Aorta (tissue), 5 donors: Measurements from ENCODE around the gene WWOX. TPM values are rescaled to one million over a fixed set of nuclear protein-coding genes. Genes with fewer than 3 reads are reported as not detected.

Experiments used
- ATAC-seq: fragments of 200-7000 bp; cut with Tn5 transposase; one replicate; pipeline ENCODE4 v1.9.1; 2022; ENCODE audit warnings: moderate library complexity; ENCODE audit not compliant: low FRiP score
- DNase-seq, 2 donors: peaks; one replicate each; pipeline ENCODE4 v3.0.0-alpha.2; 2020
- H3K27ac ChIP-seq, 2 donors: one replicate each; pipeline ENCODE4 v1.5.1; 2013; ENCODE audit warnings: low read length in 2 of 2, mild to moderate bottlenecking in 2 of 2, moderate library complexity in 2 of 2, control low read depth in 1 of 2, inconsistent platforms in 1 of 2, low read depth in 1 of 2
- H3K27me3 ChIP-seq, 2 donors: one replicate each; pipeline ENCODE4 v1.6.1; 2013; ENCODE audit warnings: control low read depth in 1 of 2, low read length in 1 of 2, mild to moderate bottlenecking in 1 of 2, moderate library complexity in 1 of 2; ENCODE audit not compliant: insufficient read depth in 2 of 2, control insufficient read depth in 1 of 2
- H3K36me3 ChIP-seq, 2 donors: one replicate each; pipeline ENCODE4 v1.6.1; 2013; ENCODE audit warnings: control low read depth in 1 of 2, low read length in 1 of 2, mild to moderate bottlenecking in 1 of 2; ENCODE audit not compliant: insufficient read depth in 2 of 2, control insufficient read depth in 1 of 2
- H3K4me1 ChIP-seq, 2 donors: one replicate each; pipeline ENCODE4 v1.6.1; 2013; ENCODE audit warnings: low read length in 2 of 2, control low read depth in 1 of 2, mild to moderate bottlenecking in 1 of 2, moderate library complexity in 1 of 2; ENCODE audit not compliant: insufficient read depth in 2 of 2, control insufficient read depth in 1 of 2
- H3K4me3 ChIP-seq, 2 donors: one replicate each; pipeline ENCODE4 v1.5.1; 2013; ENCODE audit warnings: low read length in 2 of 2, control low read depth in 1 of 2, mild to moderate bottlenecking in 1 of 2
- H3K9me3 ChIP-seq: one replicate; pipeline ENCODE4 v1.6.1; 2013; ENCODE audit warnings: mild to moderate bottlenecking, low read length; ENCODE audit not compliant: control insufficient read depth
- WGBS, 2 donors: extraction: QIAGEN DNeasy Blood & Tissue Kit; methylation state at CpG; one replicate each; pipeline ENCODE4 v1.1.7; 2013; 5-methylcytosine and 5-hydroxymethylcytosine counted together
- intact Hi-C, 2 donors: fragments of 100-400 bp; cut with DNase I; formaldehyde crosslinking; loops; one replicate each; pipeline versions ENCODE4 v1.14.2 to v1.15.0; 2022
- polyA plus RNA-seq, 2 donors: library from polyadenylated mRNA; stranded (reverse); fragments of 200-250 nt; gene quantifications; one replicate each; pipeline ENCODE4 v1.2.3, GENCODE V29; 2013
- total RNA-seq, 2 donors: library from RNA; stranded (reverse); fragmentation: NEBNext Ultra II Directional; extraction: Animal tissue kit (Norgen Biotek cat#: 25700); gene quantifications; one replicate each; pipeline ENCODE4 v1.2.1, GENCODE V29; 2021
- donor health status: healthy with polysubstance abuse.
- donor health status: Bipolar disorder and iron deficiency.
- donor health status: DM: no; HTN: no; CAD: no.
- donor health status: DM: no; HTN: no; CAD: no.
- donor health status: DM: yes; HTN: yes; CAD: no.

WWOX gene
- total and polyA plus RNA-seq, 4 donors, result 11.2 to 30.9 (median 14.6) TPM

- Histone ChIP-seq H3K27ac (no peak overlapping the region), H3K4me1 (no peaks in the 10 kb centered on the region), H3K36me3 (peaks cover 0 to 2% of the 10 kb centered on the region in 2 donors), H3K9me3 (peaks cover 2% of the 10 kb centered on the region), H3K27me3 (no peaks in the 10 kb centered on the region), H3K4me3 (no peak overlapping the region)
- ATAC-seq, result no peak
- DNase-seq, result no peak
- intact Hi-C loops, result no loop called here
- WGBS, 2 donors, result 39 to 46% methylated on average over 3 of the region's 3 CpGs
Observed at GRCh38 chr16:78920621-78921020, 821.2 kb downstream of the WWOX start.

- no peak overlapping the region for H3K4me3 ChIP-seq
- peak in 1 of 2 donors; percentile 59 for DNase-seq
- 58 to 59% methylated on average over 8 of the region's 8 CpGs for WGBS, 2 donors
- no peaks in the 10 kb centered on the region for H3K4me1 ChIP-seq
- intact Hi-C loops, result no loop called here
- peaks cover 0 to 2% of the 10 kb centered on the region in 2 donors for H3K36me3 ChIP-seq
- ATAC-seq, result no peak
- no peaks in the 10 kb centered on the region for H3K27me3 ChIP-seq
- peaks cover 2% of the 10 kb centered on the region for H3K9me3 ChIP-seq
- H3K27ac ChIP-seq, result no peak overlapping the region
Observed at GRCh38 chr16:78925083-78925767, 825.8 kb downstream of the WWOX start.

GRCh38 chr16:78926723-78927210, 827.3 kb downstream of the WWOX start:
- ATAC-seq (no peak), DNase-seq (no peak)
- no peaks in the 10 kb centered on the region for H3K27me3 ChIP-seq
- intact Hi-C loops, result no loop called here
- no peaks in the 10 kb centered on the region for H3K9me3 ChIP-seq
- H3K27ac ChIP-seq, result no peak overlapping the region
- 91 to 95% methylated on average over 5 of the region's 5 CpGs for WGBS, 2 donors
- no peak overlapping the region for H3K4me3 ChIP-seq
- peaks cover 0 to 2% of the 10 kb centered on the region in 2 donors for H3K36me3 ChIP-seq
- no peaks in the 10 kb centered on the region for H3K4me1 ChIP-seq

GRCh38 chr16:78927766-78928165, 828.3 kb downstream of the WWOX start:
- H3K4me3 ChIP-seq, result no peak overlapping the region

DNA sequence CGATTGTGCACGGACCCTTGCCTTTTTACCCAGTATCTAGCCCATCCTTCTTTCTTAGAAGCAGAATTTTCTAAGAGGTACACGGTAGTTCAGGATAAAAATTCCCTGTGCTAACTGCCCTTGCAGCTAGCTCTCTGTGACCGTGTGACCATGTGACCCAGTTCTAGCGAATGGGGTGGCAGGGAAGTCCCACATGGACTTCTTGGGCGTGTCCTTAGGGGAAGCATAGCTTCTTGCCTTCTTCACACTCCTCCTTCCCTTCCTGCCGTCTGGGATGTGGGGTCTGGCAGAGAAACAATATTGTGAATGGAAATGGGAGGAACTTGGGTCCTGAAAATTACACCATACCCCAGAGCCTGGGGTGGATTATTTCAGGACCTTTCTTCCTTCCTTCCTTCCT, 830.4 kb downstream of the WWOX start:
- H3K27me3 ChIP-seq, result no peaks in the 10 kb centered on the region
- 56 to 65% methylated on average over 7 of the region's 7 CpGs for WGBS, 2 donors
- no peaks in the 10 kb centered on the region for H3K36me3 ChIP-seq
- no peaks in the 10 kb centered on the region for H3K9me3 ChIP-seq
- no peak overlapping the region for H3K4me3 ChIP-seq
- ATAC-seq, result no peak
- DNase-seq, result no peak
- no peaks in the 10 kb centered on the region for H3K4me1 ChIP-seq
- no peak overlapping the region for H3K27ac ChIP-seq
- intact Hi-C loops, result no loop called here

More at GRCh38 chr16:78927766-78928165, 828.3 kb downstream of the WWOX start:
- intact Hi-C loops, result no loop called here
- H3K4me1 ChIP-seq, result no peaks in the 10 kb centered on the region
- DNase-seq (no peak), ATAC-seq (no peak)
- no peaks in the 10 kb centered on the region for H3K9me3 ChIP-seq
- no peaks in the 10 kb centered on the region for H3K36me3 ChIP-seq
- H3K27me3 ChIP-seq, result no peaks in the 10 kb centered on the region
- 58 to 70% methylated on average over 4 of the region's 4 CpGs for WGBS, 2 donors
- no peak overlapping the region for H3K27ac ChIP-seq

DNA sequence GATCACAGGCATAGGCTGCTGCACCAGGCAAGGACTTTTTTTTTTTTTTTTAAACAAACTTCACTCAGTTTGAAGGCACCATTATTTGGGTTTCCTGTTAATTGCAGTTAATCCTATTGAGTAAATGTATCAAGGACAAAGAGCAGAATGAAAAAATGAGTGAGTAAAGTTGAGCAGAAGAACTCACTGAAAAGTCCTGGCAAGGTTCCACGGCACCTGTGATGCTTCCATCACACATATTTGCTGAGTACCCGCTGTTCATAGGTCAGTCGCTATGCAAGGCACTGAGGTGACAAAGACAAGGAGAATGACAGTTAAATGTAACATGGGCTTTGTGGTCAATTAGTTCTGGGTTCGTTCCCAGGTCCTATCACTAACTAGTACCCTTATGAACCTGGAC, 831.1 kb downstream of the WWOX start:
- DNase-seq, result no peak
- no peaks in the 10 kb centered on the region for H3K27me3 ChIP-seq
- H3K36me3 ChIP-seq, result no peaks in the 10 kb centered on the region
- no peak overlapping the region for H3K27ac ChIP-seq
- H3K9me3 ChIP-seq, result no peaks in the 10 kb centered on the region
- WGBS, 2 donors, result 92 to 97% methylated on average over 4 of the region's 4 CpGs
- no peak overlapping the region for H3K4me3 ChIP-seq
- intact Hi-C loops, result no loop called here
- no peak for ATAC-seq
- H3K4me1 ChIP-seq, result no peaks in the 10 kb centered on the region

- intact Hi-C loops, result no loop called here
- Histone ChIP-seq H3K9me3 (no peaks in the 10 kb centered on the region), H3K4me1 (no peaks in the 10 kb centered on the region), H3K4me3 (no peak overlapping the region), H3K36me3 (no peaks in the 10 kb centered on the region), H3K27ac (no peak overlapping the region), H3K27me3 (no peaks in the 10 kb centered on the region)
- no peak for DNase-seq
- 92 to 96% methylated on average over 2 of the region's 2 CpGs for WGBS, 2 donors
- no peak for ATAC-seq
Observed at GRCh38 chr16:78931267-78931666, 831.8 kb downstream of the WWOX start.

DNA sequence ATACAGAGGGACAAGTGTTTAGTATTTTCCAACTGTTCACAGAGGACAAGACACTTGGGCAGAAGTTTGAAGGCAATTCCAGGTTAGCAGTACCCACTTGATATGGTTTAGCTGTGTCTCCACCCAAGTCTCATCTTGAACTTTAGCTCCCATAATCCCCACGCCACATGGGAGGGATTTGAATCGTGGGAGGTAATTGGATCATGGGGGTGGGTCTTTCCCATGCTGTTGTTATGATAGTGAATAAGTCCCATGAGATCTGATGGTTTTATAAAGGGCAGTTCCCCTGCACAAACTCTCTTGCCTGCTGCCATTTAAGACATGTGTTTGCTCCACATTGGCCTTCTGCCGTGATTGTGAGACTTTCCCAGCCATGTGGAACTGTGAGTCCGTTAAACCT, 832.2 kb downstream of the WWOX start:
- intact Hi-C loops, result no loop called here
- DNase-seq (no peak), ATAC-seq (no peak)
- H3K4me1 ChIP-seq, result no peaks in the 10 kb centered on the region
- no peaks in the 10 kb centered on the region for H3K27me3 ChIP-seq
- no peak overlapping the region for H3K4me3 ChIP-seq
- H3K27ac ChIP-seq, result no peak overlapping the region
- H3K9me3 ChIP-seq, result no peaks in the 10 kb centered on the region
- WGBS, 2 donors, result 75 to 82% methylated on average over 4 of the region's 4 CpGs
- no peaks in the 10 kb centered on the region for H3K36me3 ChIP-seq

DNA sequence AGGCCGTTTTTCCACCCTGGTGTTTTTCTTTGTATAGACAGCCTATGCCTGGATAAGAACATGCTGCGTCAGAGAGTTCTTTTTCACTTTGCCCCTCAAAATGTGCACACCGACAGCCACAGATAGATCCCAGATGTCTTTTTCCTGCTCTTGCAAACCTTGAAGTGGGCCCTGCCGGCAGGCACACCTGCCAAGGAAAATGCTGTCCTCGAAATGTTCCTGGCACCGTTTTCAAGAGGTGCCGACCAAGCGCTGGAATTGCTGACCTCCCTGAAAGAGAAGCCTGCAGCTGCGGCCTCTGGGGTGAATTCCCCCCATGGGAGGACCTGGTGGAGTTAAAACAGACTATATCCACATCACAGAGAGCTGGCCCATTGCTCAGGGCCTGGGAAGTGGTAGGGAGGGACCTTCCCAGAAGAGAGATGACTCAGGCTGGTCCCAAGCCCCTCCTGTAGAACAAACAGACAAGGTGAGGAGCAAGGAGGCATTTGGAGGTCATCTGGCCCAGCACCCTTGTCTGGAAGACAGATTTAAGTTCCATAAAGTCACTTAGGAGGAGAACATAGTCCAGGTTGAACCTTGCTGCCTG, 833.0 kb downstream of the WWOX start:
- intact Hi-C loops, result no loop called here
- H3K27ac ChIP-seq, result no peak overlapping the region
- no peak for DNase-seq
- no peak for ATAC-seq
- H3K36me3 ChIP-seq, result no peaks in the 10 kb centered on the region
- no peaks in the 10 kb centered on the region for H3K9me3 ChIP-seq
- H3K4me3 ChIP-seq, result no peak overlapping the region
- 61 to 67% methylated on average over 9 of the region's 9 CpGs for WGBS, 2 donors
- H3K4me1 ChIP-seq, result no peaks in the 10 kb centered on the region
- no peaks in the 10 kb centered on the region for H3K27me3 ChIP-seq
